Measurements from ENCODE around the gene ARHGDIG.

Gene ARHGDIG

GRCh38 chr16:280991-281659 lies 734 bp downstream of the ARHGDIG start:
- no peak for DNase-seq (ENCODE audit: low read depth)

GRCh38 chr16:281660-282255 lies 1.4 kb downstream of the ARHGDIG start:
- DNase-seq (ENCODE audit: low read depth): no peak

GRCh38 chr16:282491-282890 lies 2.1 kb downstream of the ARHGDIG start:
- no peak for DNase-seq (ENCODE audit: low read depth)

GRCh38 chr16:283033-283805 lies 2.8 kb downstream of the ARHGDIG start, which contains the start of gene PDIA2:
PDIA2 (plus strand) TSS chr16:283164; CDS start chr16:283170, 6 bp downstream.
- no peak for DNase-seq (ENCODE audit: low read depth)

GRCh38 chr16:284204-285120 lies 4.1 kb downstream of the ARHGDIG start:
- no peak for DNase-seq (ENCODE audit: low read depth)

- no peak for DNase-seq (ENCODE audit: low read depth)
These were observed 5.0 kb downstream of the ARHGDIG start for GRCh38 chr16:285146-286055.

- DNase-seq (ENCODE audit: low read depth): no peak
These were observed 6.3 kb downstream of the ARHGDIG start for GRCh38 chr16:286491-287297.

- DNase-seq (ENCODE audit: low read depth): no peak
These were observed 7.0 kb downstream of the ARHGDIG start for GRCh38 chr16:287298-287811.

GRCh38 chr16:287981-288920 lies 7.9 kb downstream of the ARHGDIG start:
- no peak for DNase-seq (ENCODE audit: low read depth)

- DNase-seq (ENCODE audit: low read depth): no peak
These were observed 9.1 kb downstream of the ARHGDIG start for GRCh38 chr16:289395-289997.

GRCh38 chr16:290015-290680 lies 9.8 kb downstream of the ARHGDIG start:
- DNase-seq (ENCODE audit: low read depth): no peak

GRCh38 chr16:290681-291405 lies 10.5 kb downstream of the ARHGDIG start:
- DNase-seq (ENCODE audit: low read depth): no peak

GRCh38 chr16:291539-291938 lies 11.1 kb downstream of the ARHGDIG start:
- DNase-seq (ENCODE audit: low read depth): no peak

GRCh38 chr16:293043-293775 lies 12.8 kb downstream of the ARHGDIG start:
- DNase-seq (ENCODE audit: low read depth): no peak

GRCh38 chr16:296276-296675 lies 15.9 kb downstream of the ARHGDIG start:
- no peak for DNase-seq (ENCODE audit: low read depth)

- no peak for DNase-seq (ENCODE audit: low read depth)
These were observed 16.6 kb downstream of the ARHGDIG start for GRCh38 chr16:296806-297510.

All from iris pigment epithelial cell (primary cell).